ENCODE data around the gene RARG. TPM values are rescaled to one million over a fixed set of nuclear protein-coding genes. Genes with fewer than 3 reads are reported as not detected.

The RARG gene
- total and polyA plus RNA-seq, 2 of the 4 experiments (the other 2 are of a cell fraction) = 7.9 to 30.9 TPM

DNA sequence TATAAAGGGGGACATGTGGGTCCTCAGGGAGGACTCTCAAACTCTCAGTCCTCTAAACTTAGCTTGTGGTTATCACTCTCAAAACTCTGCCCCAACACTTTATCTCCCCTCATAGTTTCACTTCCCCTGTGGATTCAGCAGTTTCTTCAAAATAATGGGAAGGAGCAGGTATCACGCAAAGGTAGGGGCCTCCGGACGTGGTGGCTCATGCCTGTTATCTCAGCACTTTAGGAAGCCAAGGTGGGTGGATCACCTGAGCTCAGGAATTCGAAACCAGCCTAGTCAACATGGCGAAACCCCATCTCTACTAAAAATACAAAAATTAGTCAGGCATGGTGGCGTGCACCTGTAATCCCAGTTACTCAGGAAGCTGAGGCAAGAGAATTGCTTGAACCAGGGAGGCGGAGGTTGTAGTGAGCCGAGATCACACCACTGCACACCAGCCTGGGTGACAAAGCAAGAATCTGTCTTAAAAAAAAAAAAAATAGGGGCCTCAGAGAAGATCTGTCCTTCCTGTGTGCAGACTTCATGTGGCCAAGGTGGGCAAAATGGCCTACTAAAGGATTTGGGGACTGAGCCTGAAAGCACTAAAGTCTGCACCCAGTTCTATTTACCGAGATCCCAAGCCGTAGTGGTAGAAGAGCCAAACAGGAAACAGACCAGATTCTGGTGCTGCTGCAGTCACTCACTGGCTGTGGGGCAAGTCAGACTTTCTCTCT is 31.4 kb downstream of the RARG start (continued):
- no peak for TF ChIP-seq MAZ (IDR thresholded peaks at IDR 0.05; ENCODE audit: borderline replicate concordance, low read depth, low read length)

DNA sequence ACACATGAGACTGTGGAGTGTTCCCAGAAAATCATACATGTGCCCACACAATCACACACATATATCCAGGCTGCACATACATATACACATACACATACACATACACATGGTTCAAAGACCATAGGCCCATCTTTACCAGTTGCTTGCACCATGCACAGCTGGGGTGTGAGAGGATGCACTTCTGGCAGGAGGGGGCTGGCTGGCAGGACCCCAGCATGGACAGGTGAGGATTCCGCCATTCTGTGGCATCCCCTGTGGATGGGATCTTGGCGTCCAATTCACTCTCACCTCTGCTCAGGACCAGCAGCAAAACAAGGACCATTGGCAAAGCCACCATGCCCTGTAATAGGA is 31.9 kb downstream of the RARG start:
- H3K4ac ChIP-seq (ENCODE audit: low read depth, low read length) = no peak overlapping the region
- DNase-seq (no peak), ATAC-seq (ENCODE audit: low read depth) (no peak)
- H3K27ac ChIP-seq (ENCODE audit: insufficient read depth, low read length) = no peak overlapping the region
- in situ Hi-C loops (cut with MboI; ENCODE audit: low sequenced_read_pairs) = no loop called here
- no peak overlapping the region for H2BK15ac ChIP-seq (ENCODE audit: low read depth, low read length)
- H3K14ac ChIP-seq (replicated peaks; ENCODE audit: low read depth, low read length) = no peak overlapping the region
- no peak overlapping the region for H3K4me3 ChIP-seq (ENCODE audit: insufficient read depth, low read depth, low read length)
- ChIA-PET POLR2A (ENCODE audit: unreplicated experiment) (no interaction called here), CTCF (interaction anchor here (0.8 to 1.6 kb wide), 2 partner anchors 13 to 51 kb away, joined by 3 to 4 read pairs; no protein-coding TSS in a partner anchor)
- no CpG with 5 or more reads among the region's 2 CpGs for WGBS, 2 experiments (ENCODE audit: extremely low coverage in 2 of 2, insufficient read length in 1 of 2)
- no peak overlapping the region for H3K4me2 ChIP-seq (ENCODE audit: low read depth, low read length)
- no TSS peak for BruUV-seq (replicated peaks)
- H2BK120ac ChIP-seq (ENCODE audit: low read depth, low read length) = no peak overlapping the region
- dilution Hi-C loops (cut with HindIII; ENCODE audit: low sequenced_read_pairs, unreplicated experiment) = no loop called here
- no peak overlapping the region for H4K5ac ChIP-seq (ENCODE audit: low read depth, low read length)
- H3K23ac ChIP-seq (ENCODE audit: low read depth, low read length) = no peak overlapping the region
- no peak overlapping the region for H4K8ac ChIP-seq (ENCODE audit: low read depth in 2 of 2, low read length in 2 of 2)
- TF ChIP-seq RFX5 (IDR thresholded peaks at IDR 0.05; ENCODE audit: low read depth, low read length) (no peak), NFE2L2 (IDR thresholded peaks at IDR 0.05; ENCODE audit: low read depth, low read length) (no peak), MXI1 (IDR thresholded peaks at IDR 0.05; ENCODE audit: borderline replicate concordance, low read depth, low read length) (no peak), ELK1 (IDR thresholded peaks at IDR 0.05; ENCODE audit: borderline replicate concordance, low read depth, low read length) (no peak), MAZ (IDR thresholded peaks at IDR 0.05; ENCODE audit: borderline replicate concordance, low read depth, low read length) (no peak)
- H3K4me1 ChIP-seq (ENCODE audit: control insufficient read depth, insufficient read depth, low read length) = no peaks in the 10 kb centered on the region
- H3K18ac ChIP-seq (ENCODE audit: low read depth, low read length) = no peak overlapping the region
- intact Hi-C loops (cut with micrococcal nuclease) = no loop called here
- H3K9ac ChIP-seq (ENCODE audit: low read depth, low read length) = no peak overlapping the region
- H3K27me3 ChIP-seq (ENCODE audit: control insufficient read depth, insufficient read depth, low read length) = peaks cover 2% of the 10 kb centered on the region; the same call in 1 of the 2 replicates
- H2BK20ac ChIP-seq (ENCODE audit: low read depth, low read length) = no peak overlapping the region
- H3K36me3 ChIP-seq (ENCODE audit: control insufficient read depth, insufficient read depth, low read length) = no peaks in the 10 kb centered on the region
- H2BK5ac ChIP-seq (ENCODE audit: low read depth, low read length, poor library complexity, severe bottlenecking) = no peak overlapping the region
- H3K56ac ChIP-seq (ENCODE audit: extremely low read depth, insufficient read depth, low read length) = no peak overlapping the region
- H3K9me3 ChIP-seq (ENCODE audit: control insufficient read depth, insufficient read depth, low read length) = no peaks in the 10 kb centered on the region
- H2AK9ac ChIP-seq (replicated peaks; ENCODE audit: low read depth, low read length, poor library complexity) = no peak overlapping the region
- no peak overlapping the region for H4K91ac ChIP-seq (ENCODE audit: insufficient read depth, low read depth, low read length)
- 0 out of 2 replicates have a peak, but pooled peaks cover 4% of the 10 kb centered on the region for H3K9me1 ChIP-seq (ENCODE audit: insufficient read depth, low read length)
- H2AK5ac ChIP-seq (ENCODE audit: low read depth, low read length) = no peak overlapping the region
- no peak overlapping the region for H2AFZ ChIP-seq (replicated peaks; ENCODE audit: low read length, poor library complexity)
- no peaks in the 10 kb centered on the region for H3K79me1 ChIP-seq (ENCODE audit: low read depth in 1 of 2, low read length in 2 of 2)
- H4K20me1 ChIP-seq (ENCODE audit: insufficient read depth, low read length) = no peaks in the 10 kb centered on the region
